NCI-H187 (cell line): Measurements from ENCODE around the gene SCN4A.

Experiments
- DNase-seq, 2 experiments: peaks; one replicate each; lab custom pipeline; 2025; lab: John Stamatoyannopoulos, UW

The SCN4A gene

GRCh38 chr17:64001763-64002529 is 29.2 kb upstream of the SCN4A start:
- DNase-seq: no peak

GRCh38 chr17:64001091-64001579 is 28.4 kb upstream of the SCN4A start:
- DNase-seq: no peak

- no peak for DNase-seq
These were observed 27.2 kb upstream of the SCN4A start for GRCh38 chr17:63999680-64000531.

GRCh38 chr17:63998721-63999679 is 26.3 kb upstream of the SCN4A start:
- DNase-seq: no peak

- peak; percentile 24 to 59 for DNase-seq
These were observed 25.5 kb upstream of the SCN4A start, which contains the start of gene PRR29 for GRCh38 chr17:63998050-63998720. PRR29 (plus strand) TSS chr17:63998351; CDS start chr17:63998365, 14 bp downstream.

GRCh38 chr17:63997341-63998048 is 24.8 kb upstream of the SCN4A start:
- no peak for DNase-seq

- DNase-seq: no peak
These were observed 23.9 kb upstream of the SCN4A start for GRCh38 chr17:63996430-63997182.

- DNase-seq: no peak
These were observed 22.9 kb upstream of the SCN4A start for GRCh38 chr17:63995626-63996025.

GRCh38 chr17:63993368-63993985 is 20.8 kb upstream of the SCN4A start:
- no peak for DNase-seq

GRCh38 chr17:63991611-63992010 is 18.9 kb upstream of the SCN4A start:
- no peak for DNase-seq

- no peak for DNase-seq
These were observed 17.1 kb upstream of the SCN4A start for GRCh38 chr17:63989622-63990345.

GRCh38 chr17:63988741-63989621 is 16.3 kb upstream of the SCN4A start:
- DNase-seq: no peak

GRCh38 chr17:63988127-63988478 is 15.4 kb upstream of the SCN4A start:
- DNase-seq: no peak

- DNase-seq: no peak
These were observed 14.8 kb upstream of the SCN4A start for GRCh38 chr17:63987221-63988126.

- no peak for DNase-seq
These were observed 14.1 kb upstream of the SCN4A start for GRCh38 chr17:63986821-63987220.

GRCh38 chr17:63985387-63986140 is 12.8 kb upstream of the SCN4A start:
- no peak for DNase-seq
